ENCODE data around the gene KIAA1191.
"Not testable (repeated sequence)": the region's sequence is repeated elsewhere in the genome, so short reads cannot be mapped to it uniquely, and the experiment has no call there.

KIAA1191 gene, protein sequence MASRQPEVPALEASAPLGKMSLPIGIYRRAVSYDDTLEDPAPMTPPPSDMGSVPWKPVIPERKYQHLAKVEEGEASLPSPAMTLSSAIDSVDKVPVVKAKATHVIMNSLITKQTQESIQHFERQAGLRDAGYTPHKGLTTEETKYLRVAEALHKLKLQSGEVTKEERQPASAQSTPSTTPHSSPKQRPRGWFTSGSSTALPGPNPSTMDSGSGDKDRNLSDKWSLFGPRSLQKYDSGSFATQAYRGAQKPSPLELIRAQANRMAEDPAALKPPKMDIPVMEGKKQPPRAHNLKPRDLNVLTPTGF

DNA sequence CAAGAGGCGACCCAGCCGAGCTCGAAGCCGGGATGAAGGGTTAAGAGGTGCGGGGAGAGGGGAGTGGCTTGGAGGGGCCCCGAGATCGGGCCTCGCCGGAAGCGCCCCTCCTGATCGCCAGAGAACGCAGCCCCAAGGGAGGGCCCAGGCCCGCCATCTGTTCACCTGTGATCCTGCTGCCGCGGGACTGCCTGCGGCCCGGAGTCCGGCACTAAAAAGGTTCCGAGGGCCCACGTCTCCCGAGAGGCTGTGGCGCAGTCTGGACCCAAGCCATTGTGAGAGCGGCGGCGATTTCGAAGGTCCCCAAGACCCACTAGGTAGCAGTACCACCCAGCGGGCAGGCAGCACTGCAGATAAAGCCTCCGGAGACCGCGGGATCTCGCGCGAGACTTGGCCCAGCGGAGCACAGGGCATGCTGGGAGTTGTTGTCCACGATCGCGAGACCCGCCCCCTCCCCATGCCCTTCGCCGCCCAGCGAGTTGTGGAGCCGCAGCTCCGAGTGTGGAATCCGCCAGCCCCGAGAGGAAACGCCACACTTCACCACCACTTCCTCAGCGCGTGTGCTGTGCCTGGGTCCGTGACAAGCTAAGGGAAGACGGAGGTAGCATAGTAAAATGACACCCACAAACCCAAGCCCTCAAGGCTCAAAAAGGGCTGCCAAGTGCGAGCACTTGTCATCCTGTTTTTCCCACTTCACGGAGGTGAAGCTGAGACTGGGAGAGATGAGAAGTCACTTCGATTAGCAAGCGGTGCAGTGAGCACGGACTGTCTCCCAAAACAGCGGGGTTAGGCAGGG is at the start of gene KIAA1191:
Gene KIAA1191, minus strand, starts transcription at position 328 of the 796 bp plus-strand sequence. CDS start 2,256 bp downstream, outside the sequence.
- peak; percentile 86 to 92 for DNase-seq (ENCODE audit: low read depth in 1 of 2, low spot score in 1 of 2)

DNA sequence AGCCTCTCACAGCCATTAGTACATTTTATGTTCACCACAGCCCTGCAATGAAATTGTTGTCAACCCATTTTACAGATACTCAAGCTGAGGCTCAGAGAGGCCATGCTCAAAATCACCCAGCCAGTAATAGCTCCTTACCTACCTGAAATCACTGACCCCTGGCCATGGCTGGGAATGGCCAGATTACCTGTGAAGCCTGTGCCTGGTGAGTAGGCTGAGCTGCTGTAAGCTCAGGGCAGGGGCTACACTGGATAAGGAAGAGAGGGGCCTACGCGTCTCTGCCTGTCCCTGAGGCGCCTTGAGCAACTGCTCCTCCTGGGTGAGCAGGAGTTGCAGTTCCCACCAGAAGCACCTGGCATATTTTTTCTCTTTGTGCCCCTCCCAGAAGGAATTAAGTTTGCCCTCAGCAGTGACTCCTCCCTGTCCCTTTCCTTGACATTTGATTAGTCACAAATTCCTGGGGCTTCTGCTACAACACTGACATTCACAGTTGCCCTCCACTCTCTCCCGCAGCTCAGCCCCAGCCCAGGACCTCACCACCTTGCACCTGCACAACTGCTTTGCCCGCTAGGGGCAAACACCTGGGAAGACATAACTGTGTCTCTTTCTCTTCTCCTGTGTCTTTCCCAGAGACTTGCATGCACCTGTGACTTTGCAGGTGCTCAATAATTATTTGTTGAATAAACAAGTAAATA is 49.1 kb upstream of the KIAA1191 start:
- no peak for DNase-seq (ENCODE audit: low read depth in 1 of 2, low spot score in 1 of 2)

GRCh38 chr5:176409765-176410164 is 48.2 kb upstream of the KIAA1191 start:
- no peak for DNase-seq (ENCODE audit: low read depth in 1 of 2, low spot score in 1 of 2)

GRCh38 chr5:176408590-176408989 is 47.0 kb upstream of the KIAA1191 start:
- DNase-seq (ENCODE audit: low read depth in 1 of 2, low spot score in 1 of 2) = no peak

GRCh38 chr5:176408252-176408573 is 46.6 kb upstream of the KIAA1191 start:
- DNase-seq (ENCODE audit: low read depth in 1 of 2, low spot score in 1 of 2) = not testable (repeated sequence)

DNA sequence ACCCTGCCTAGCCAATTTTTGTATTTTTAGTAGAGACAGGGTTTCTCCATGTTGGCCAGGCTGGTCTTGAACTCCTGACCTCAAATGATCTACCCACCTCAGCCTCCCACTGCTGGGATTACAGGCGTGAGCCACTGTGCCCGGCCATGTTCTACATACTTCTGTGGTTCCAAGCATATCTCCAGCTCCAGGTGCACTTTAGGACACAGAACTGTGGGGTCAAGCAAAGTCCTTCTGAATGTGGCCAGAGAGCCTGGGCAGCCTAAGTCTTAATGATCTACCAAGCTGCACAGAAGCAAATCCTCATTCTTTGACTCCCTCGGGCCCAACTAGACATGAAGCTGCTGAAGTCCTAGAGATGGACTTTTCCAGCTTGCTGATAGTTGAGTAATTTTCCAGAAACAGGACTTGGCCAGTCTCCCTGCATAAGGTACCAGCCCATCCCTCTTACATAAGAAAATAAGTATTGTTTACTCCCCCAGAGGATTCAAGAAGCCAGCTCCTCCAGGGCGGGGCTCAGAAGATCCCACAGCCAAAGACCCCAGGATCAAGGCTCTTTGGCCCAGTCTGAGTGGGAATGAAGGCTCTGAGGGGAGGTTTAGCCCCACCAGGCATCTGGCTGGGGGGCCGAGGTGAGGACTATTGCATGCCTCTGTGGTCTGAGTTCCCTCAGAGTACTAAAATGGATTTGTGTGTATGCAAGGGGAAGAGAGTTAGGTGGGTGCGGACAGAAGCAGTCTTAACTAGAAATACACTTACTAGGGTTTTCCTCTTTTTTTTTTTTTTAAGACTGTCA is 46.1 kb upstream of the KIAA1191 start:
- DNase-seq (ENCODE audit: low read depth in 1 of 2, low spot score in 1 of 2) = no peak

DNA sequence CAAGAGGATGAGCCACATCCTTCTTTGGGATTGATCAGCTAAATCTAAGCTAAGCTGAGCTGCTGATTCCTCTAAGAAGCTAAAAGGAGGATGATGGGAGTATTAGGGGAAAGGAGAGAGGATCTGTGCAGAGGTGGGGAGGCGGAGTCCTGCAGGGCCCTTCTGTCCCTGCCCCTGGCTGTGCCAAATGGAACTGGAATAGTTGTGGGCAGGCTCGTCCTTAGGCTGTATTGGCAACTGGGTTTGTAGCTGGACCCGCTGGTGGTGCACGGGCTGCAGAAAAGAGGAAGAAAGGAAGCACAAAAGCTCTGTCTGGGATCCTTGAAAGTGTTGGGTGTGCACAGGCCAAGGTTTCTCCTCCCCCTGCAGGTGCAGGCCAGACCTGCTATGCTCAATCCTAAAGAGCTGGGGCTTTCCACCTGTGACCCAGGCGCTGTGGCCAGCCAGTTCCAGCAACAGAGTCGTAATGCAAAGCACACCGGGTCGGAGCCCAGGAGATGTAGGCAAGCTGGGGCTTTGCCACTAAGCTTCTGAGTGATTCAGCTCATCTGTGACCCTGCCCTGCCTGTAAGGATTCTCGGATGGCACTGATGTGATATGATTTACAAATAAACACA is 45.0 kb upstream of the KIAA1191 start:
- no peak for DNase-seq (ENCODE audit: low read depth in 1 of 2, low spot score in 1 of 2)

GRCh38 chr5:176405656-176406435 is 44.3 kb upstream of the KIAA1191 start:
- no peak for DNase-seq (ENCODE audit: low read depth in 1 of 2, low spot score in 1 of 2)

GRCh38 chr5:176401281-176402205 is 40.0 kb upstream of the KIAA1191 start:
- no peak for DNase-seq (ENCODE audit: low read depth in 1 of 2, low spot score in 1 of 2)

- no peak for DNase-seq (ENCODE audit: low read depth in 1 of 2, low spot score in 1 of 2)
These were observed 39.0 kb upstream of the KIAA1191 start for GRCh38 chr5:176400382-176401156.

DNA sequence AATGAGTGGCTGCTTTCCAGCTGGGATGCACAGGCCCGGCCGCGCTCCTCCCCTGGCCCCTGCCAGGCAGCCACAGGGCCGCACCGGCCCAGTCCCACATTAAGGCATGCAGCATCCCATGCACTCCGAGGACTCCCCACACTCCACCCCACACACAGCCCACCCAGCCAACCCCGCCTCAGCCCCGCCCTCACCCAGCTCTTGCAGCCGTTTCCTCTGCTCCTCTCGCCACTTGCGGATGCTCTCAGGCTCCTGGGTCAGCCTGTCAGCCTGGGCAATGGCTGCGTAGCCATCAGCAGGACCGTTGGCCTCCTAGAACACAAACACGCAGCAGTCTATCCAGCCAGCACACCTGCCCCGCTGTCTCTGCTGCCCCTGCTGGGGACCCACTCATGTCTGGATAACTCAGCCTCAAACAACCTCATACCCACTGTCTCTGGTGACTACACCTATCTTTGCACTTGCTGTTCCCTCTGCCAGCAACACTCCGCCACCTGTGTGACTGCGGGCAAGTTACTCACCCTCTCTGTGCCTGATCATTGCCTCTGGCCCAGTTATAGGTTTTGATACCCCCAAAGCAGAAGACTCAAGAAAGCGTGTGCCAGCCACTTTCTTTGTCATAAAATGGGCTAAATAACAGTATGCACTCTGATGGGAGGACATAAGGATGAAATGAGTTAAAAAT is 36.3 kb upstream of the KIAA1191 start:
- DNase-seq (ENCODE audit: low read depth in 1 of 2, low spot score in 1 of 2) = no peak

DNA sequence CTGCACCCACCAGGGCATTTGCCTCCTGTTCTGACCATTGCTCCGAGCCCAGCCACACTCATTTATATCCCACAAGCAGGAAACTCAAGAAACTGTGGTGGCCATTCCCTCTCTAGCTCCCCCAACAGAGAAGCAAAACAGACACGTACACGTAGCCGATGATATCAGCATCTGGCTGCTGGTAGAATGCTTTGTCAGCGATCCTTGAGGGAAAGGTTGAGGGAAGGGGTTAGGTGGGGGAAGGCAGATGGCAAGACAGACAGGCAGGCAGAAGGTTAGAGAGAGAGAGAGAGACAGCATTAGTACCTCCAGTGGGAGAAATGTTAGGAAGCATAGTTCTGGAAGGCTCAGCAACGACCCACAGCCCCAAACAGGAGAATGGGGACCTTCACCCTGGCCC is 34.8 kb upstream of the KIAA1191 start:
- no peak for DNase-seq (ENCODE audit: low read depth in 1 of 2, low spot score in 1 of 2)

- DNase-seq (ENCODE audit: low read depth in 1 of 2, low spot score in 1 of 2) = no peak
These were observed 33.5 kb upstream of the KIAA1191 start for GRCh38 chr5:176394881-176395675.

DNA sequence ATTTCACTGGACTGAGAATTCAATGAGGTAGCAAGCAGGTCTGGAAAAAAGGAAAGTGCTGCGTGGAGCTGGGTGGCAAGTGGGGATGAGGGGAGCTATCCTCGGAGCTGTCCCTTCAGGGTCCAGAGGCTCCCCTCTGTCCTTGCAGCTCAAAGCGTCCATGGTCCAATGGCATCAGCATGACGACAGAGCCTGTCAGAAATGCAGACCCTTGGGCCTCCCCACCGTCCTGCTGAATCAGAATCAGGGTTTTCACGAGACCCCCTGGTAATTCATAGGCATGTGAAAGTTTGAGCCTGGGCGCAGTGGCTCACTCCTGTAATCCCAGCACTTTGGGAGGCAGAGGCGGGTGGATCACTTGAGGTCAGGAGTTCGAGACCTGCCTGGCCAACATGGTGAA is 32.5 kb upstream of the KIAA1191 start:
- no peak for DNase-seq (ENCODE audit: low read depth in 1 of 2, low spot score in 1 of 2)

GRCh38 chr5:176392526-176392925 is 31.0 kb upstream of the KIAA1191 start:
- DNase-seq (ENCODE audit: low read depth in 1 of 2, low spot score in 1 of 2) = no peak

GRCh38 chr5:176391999-176392398 is 30.4 kb upstream of the KIAA1191 start:
- no peak for DNase-seq (ENCODE audit: low read depth in 1 of 2, low spot score in 1 of 2)

DNA sequence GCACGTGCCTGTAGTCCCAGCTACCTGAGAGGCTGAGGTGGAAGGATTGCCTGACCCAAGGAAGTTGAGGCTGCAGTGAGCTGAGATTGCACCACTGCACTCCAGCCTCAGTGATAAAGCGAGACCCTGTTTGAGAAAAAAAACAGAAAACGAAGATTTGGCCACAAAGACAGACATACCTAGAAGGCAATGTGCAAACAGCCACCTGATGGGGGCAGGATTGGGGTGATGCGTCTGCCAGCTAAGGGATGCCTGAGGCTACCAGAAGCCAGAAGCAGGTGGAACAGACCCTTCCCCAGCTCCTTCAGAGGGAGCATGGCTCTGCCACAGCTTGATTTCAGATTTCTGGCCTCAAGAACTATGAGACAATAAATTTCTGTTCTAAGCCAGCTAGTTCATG is 29.9 kb upstream of the KIAA1191 start:
- no peak for DNase-seq (ENCODE audit: low read depth in 1 of 2, low spot score in 1 of 2)

Measured in activated T-helper 1 cell treated with anti-CD3 and anti-CD28 coated beads, Interleukin-2, amount 50 U/mL, for 16 hours (primary cell).